HG03521 (cell line): ENCODE measurements around the gene SLC35E2B.
"Not testable (repeated sequence)": the region's sequence is repeated elsewhere in the genome, so short reads cannot be mapped to it uniquely, and the experiment has no call there.

Experiments used
- ATAC-seq: cut with Tn5 transposase; IDR thresholded peaks from one replicate; pipeline ENCODE4 v1.9.1; 2021; ENCODE audit warnings: mild to moderate bottlenecking, moderate library complexity; ENCODE audit not compliant: unreplicated experiment

SLC35E2B gene

DNA sequence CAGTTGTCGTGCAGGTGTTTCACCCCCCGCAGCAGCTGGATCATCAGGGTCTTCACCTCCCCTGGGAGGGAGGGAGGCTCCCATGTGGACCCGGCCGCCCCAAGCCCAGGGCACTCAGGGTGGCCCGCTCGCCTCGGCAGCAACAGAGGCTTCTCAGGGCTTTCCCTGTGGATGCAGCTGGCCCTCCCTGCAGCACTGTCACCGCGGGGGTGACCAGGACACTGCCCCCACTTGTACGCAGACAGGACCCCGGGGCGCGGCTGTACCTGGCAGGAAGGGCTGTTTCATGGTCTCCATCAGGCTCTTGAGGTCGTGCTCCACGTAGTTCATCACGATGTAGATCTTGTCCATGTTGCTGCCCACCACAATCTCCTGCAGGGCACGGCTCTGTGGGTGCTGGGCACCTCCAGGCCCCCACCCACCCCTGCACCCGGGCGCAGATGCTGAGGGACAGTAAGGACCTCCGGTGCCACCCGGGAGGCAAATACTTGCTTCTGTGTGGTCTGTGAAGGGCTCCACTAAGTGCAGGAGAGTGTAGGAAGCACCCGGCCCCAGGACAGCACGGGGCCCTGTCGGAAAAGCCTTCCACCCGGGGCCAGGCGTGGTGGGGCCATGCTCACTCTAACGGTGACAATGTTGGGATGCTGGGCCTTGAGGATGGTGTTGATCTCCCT lies 11.8 kb upstream of the SLC35E2B start:
- not testable (repeated sequence) for ATAC-seq

DNA sequence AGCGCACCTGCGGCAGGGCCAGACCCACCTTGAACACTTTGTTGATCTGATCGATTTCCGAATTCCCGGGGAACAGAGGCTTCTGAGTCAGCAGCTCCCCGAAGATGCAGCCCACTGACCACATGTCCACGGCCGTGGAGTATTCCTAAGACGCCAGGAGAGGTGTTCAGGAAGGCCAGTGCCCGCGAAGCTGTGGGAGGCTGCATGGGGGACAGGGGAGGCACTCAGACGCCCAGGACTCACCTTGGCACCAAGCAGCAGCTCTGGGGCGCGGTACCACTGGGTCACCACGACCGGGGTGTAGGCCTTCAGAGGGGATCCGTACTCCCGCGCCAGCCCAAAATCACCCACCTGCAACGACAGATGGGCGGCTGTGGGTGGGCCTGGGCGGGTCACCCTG lies 11.2 kb upstream of the SLC35E2B start:
- no peak for ATAC-seq

DNA sequence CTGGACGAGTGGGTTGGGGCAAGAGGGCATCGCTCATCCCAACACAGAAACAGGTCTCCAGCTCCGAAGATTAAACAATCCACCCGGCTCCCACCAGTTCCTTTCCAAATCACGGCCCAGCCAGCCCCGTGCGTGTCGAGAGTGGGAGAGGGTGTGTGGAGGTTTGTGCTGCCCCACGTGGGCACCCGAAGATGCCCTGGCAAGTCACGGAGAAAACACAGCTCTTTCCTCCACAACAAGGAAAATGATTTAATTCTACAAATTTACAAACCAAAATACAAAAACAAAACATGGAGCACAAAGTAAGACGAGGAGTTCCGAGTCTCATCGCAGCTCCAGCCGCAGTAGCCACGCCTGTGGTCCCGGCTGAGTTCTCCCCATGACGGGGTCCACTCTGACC lies 9.9 kb upstream of the SLC35E2B start:
- not testable (repeated sequence) for ATAC-seq

DNA sequence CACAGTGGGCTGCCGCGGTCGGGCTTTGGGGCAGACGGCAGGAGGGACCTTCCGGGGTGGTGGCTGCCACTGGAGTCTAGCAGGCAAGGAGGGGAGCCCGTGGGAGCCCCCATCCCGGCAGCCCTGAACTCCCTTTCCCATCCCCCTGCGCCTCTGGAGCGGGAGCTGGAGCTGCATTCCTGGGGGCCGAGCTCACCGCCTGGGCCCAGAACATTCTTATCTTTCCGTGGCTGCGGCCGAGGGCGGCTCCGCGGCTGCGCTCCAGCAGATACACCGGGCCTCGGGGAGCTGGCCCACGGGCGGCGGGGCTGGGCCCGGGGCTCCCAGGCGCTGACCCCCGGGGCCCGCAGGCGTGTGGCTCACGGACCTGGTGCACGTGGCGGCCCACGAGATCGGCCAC lies 8.0 kb upstream of the SLC35E2B start:
- ATAC-seq: not testable (repeated sequence)

DNA sequence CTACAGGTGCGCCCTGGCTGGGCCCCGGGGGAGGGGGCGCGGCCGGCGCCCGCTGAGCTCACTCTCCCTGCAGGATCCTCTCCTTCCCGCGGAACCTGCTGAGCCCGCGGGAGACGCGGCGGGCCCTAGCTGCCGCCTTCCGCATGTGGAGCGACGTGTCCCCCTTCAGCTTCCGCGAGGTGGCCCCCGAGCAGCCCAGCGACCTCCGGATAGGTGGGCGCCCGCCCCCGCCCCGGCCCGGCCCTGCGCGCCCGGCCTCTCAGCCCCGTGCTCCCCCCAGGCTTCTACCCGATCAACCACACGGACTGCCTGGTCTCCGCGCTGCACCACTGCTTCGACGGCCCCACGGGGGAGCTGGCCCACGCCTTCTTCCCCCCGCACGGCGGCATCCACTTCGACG lies 7.5 kb upstream of the SLC35E2B start:
- not testable (repeated sequence) for ATAC-seq

DNA sequence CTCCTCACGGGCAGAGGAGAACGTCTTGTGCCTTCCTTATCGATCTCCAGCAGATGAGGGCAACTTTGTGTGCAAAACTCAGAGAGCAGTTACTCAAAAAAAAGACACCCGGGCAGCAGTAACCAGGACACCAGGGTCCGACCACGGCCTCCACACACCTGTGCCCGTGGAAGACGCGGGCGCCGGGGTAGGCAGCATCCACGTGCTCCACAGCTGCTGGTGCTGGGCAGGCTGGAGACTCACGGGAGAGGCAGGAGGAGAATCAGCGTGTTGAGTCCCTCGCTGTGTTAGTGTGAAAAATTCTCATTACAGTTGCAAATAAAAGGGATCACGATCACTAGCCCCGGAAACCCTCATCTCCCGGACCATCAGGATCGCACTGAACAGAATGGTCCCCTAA lies 6.5 kb upstream of the SLC35E2B start:
- not testable (repeated sequence) for ATAC-seq

- not testable (repeated sequence) for ATAC-seq
These were observed 5.0 kb upstream of the SLC35E2B start for GRCh38 chr1:1697358-1698183.

DNA sequence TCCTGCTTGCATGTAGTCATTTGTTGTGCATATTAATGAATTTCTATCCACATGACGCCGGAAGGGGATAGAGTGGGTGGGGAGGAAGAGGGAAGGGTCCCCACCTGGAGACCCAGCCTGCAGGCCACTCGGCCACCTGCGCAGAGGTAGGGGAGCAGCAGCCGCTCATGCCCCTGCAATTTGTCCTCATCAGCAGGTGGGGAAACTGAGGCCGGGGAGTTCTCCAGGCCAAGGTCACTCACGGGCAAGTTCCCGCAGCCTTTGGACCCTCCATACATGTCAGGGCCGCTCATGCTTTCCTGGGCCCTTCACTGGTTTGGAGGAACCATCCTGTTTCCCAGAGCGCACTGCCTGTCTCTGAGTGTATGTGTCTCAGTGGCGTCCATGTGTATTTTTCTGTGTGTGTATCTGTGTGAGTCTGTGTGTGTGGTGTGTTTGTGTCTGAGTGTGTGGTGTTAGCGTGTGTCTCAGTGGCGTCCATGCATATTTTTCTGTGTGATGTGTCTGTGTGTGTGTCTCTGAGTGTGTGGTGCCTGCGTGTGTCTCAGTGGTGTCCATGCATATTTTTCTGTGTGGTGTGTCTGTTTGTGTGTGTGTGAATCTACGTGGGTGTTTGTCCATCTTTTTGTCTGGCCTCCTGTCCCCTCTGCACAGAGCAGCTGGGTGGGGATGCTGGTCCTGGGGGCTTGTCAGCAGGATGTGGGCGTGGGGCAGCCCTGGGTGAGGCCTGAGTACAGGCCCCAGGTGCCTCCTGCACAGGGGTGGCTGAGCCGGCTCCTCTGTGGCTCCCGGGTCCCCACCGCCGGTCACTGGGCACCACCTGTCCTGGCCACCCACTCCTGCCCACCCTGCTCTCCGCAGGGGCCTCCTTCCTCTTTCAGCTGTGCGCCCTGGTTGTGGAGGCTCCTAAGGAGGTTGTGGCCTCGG lies 4.1 kb upstream of the SLC35E2B start:
- ATAC-seq: not testable (repeated sequence)

DNA sequence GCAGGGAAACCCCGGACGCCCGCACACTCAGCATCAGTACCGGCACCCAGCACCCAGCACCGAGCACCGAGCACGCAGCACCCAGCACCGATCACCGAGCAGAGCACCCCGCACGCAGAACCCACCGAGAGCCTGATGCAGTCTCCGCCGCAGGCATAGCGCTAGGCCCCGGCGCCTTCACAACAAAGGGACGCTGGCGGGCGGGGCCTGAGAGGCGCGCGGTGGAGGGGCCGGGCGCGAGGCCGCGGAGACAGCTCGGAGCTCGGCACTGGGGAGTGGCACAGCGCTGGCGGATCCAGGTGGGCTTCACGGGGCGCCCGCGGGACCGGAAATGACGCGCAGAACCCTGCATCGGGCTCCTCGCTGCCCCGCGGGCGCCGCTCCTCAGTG lies 276 bp downstream of the SLC35E2B start:
- ATAC-seq: not testable (repeated sequence)

DNA sequence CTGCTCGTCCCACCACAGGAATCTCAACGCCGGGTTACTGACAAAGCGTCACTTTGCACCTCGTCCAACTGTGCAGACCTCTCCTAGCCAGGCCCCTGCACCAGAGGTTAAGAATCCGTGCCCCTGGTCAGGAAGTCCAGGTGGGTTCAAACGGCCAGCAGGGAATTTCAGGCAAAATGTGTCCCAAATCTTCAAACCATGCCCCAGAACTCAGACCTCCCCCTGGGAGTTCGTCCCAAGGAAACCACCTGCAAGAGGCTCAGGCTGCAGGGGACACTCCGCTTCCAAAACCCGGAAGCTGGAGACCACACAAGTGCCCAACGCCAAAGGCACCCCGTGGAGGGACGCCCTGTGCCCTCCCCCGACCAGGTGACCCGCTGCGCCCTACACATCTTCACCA lies 1.2 kb downstream of the SLC35E2B start:
- ATAC-seq: not testable (repeated sequence)

GRCh38 chr1:1689526-1689925 lies 3.1 kb downstream of the SLC35E2B start:
- ATAC-seq: not testable (repeated sequence)

- ATAC-seq: no peak
These were observed 4.7 kb downstream of the SLC35E2B start for GRCh38 chr1:1687846-1688245.

- ATAC-seq: no peak
These were observed 8.4 kb downstream of the SLC35E2B start for GRCh38 chr1:1684031-1684681.

- ATAC-seq: no peak
These were observed 9.3 kb downstream of the SLC35E2B start for GRCh38 chr1:1683104-1683905.

DNA sequence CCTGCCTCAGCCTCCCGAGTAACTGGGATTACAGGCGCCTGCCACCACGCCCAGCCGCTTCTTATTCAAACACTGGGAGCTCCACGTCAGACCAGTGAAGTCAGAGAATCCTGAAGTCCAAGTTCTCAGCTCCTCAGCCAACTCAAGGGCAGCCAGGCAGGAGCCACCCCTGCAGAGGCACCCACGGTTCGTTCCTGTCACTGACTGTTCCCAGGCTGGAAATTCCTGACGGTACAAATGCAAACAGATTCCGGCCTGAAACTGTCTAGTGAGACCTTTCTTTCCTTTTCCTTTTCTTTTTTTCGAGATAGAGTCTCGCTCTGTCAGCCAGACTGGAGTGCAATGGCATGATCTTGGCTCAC lies 11.7 kb downstream of the SLC35E2B start:
- no peak for ATAC-seq

DNA sequence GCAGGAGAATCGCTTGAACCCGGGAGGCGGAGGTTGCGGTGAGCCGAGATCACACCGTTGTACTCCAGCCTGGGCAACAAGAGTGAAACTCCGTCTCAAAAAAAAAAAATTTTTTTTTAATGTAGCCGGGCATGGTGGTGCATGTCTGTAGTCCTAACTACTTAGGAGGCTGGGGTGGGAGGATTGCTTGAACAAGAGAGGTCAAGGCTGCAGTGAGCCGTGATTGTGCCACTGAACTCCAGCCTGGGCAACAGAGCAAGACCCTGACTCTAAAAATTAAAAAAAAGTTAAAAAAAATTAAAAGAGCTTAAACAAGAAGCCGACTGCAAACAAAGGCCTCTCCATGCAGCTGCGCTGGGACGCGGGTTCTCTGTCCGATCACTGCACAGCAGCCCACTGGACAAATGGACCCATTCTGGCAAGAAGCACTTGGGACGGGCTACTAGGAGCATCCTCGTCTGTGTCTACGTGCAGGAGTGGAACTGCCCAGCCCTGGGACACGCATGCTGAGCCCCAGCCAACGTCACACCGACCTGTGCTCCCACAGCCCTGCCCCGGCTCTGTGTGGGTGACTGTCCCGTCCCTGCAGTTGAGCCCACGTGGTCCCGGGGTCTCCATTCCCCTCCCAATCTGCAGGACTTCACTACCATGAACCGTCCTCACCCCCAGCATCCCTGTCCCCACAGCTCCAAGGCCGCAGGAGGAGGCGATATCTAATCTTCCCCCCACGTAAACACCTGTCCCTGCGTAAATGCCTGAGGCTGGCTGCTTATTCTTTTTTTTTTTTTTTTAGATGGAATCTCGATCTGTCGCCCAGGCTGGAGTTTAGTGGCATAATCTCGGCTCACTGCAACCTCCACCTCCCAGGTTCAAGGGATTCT lies 12.3 kb downstream of the SLC35E2B start:
- no peak for ATAC-seq

DNA sequence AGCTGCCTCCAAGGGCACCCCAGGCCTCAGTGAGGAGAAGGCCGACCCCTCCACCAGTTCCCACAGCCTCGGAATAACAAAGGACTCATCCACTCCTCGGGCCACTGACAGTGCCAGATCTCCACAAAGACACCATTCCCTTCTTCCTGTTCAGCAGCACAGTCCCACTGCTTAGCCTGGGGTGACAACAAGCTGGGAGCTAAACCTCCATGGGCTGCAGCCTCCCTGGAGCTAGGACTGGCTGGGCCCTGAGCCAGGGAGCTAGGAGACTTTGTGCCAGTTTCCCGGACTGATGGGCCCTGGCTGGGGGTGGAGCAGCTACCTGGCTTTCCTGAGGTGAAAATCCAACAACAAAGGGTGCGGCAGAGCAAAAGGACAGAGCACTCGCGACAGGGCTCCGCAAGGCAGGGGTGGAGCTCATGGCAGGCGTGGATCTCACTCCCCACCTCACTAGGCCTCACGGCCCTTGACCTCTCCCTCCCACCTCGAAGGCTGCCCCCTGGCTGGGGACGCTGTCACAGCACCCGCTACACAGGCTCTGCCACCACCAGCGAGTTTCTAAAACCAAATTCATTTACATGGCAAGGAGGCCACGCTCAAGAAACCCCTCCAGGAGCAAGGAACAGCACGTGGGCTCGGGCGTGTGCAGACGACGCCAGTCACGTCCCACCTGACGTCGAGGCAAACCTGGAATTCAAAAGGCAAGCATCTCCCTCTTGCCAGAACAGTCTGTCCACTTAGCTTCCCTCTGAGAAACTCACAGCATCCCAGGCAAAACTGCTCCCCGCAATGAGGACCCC lies 13.8 kb downstream of the SLC35E2B start:
- no peak for ATAC-seq
